ENCODE measurements around the gene ATP2C2. TPM values are rescaled to one million over a fixed set of nuclear protein-coding genes. Genes with fewer than 3 reads are reported as not detected.

ATP2C2 gene
- total and polyA plus RNA-seq, 9 of the 15 experiments (the other 6 are each of a cell fraction or from before 2014, with no cell fraction given), result 0.75 TPM; not detected in 8

DNA sequence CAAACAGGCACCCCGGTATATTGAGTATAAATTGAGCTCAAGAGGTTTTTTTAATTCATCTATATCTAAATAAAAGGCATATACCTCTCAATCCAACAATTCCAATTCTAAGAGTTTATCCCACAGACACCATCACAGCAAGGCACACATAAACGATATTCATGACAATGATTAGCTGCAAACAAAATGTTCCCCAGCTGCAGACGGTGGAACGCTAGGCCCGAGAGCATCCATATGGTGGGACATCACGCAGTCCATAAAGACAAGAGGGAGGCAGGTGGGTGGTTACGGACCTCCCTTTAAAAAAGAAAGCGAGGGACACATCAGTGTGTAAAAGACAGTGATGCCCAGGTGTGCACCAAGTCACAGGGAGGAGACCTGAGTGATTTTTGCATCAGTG, 108.1 kb downstream of the ATP2C2 start (continued):
- no peak for TF ChIP-seq CBX5 (IDR thresholded peaks at IDR 0.05; ENCODE audit: borderline replicate concordance, low read depth)
- TF ChIP-seq RBM39 (optimal IDR thresholded peaks at IDR 0.05; ENCODE audit: low read depth, low read length), result no peak
- TF ChIP-seq HSF4 (CRISPR knock-in tag; IDR thresholded peaks at IDR 0.05; ENCODE audit: borderline replicate concordance), result no peak
- TF ChIP-seq, protein P1, sequence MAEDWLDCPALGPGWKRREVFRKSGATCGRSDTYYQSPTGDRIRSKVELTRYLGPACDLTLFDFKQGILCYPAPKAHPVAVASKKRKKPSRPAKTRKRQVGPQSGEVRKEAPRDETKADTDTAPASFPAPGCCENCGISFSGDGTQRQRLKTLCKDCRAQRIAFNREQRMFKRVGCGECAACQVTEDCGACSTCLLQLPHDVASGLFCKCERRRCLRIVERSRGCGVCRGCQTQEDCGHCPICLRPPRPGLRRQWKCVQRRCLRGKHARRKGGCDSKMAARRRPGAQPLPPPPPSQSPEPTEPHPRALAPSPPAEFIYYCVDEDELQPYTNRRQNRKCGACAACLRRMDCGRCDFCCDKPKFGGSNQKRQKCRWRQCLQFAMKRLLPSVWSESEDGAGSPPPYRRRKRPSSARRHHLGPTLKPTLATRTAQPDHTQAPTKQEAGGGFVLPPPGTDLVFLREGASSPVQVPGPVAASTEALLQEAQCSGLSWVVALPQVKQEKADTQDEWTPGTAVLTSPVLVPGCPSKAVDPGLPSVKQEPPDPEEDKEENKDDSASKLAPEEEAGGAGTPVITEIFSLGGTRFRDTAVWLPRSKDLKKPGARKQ (CRISPR knock-in tag; IDR thresholded peaks at IDR 0.05), result no peak
- TF ChIP-seq ETV1 (tag; conservative IDR thresholded peaks at IDR 0.05; ENCODE audit: low read depth), result no peak

DNA sequence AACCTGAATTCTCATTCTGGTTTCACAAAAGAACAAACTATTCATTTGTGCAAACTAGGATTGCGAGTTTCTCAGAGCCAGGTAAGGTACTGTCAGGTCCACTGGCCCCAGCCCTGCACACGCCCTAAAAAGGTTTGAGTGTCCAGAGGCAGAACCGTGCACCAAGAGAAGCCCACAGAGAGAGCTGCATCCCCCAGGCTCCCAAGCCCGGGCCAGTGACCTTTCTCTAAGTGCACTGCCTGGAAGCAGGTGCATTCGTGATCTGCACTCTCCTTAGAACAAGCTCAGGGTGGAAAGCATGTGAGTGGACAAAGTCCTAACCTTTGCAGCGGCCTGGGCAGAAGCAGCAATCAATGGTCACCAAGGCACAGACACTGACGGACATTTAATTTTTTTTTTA, 109.3 kb downstream of the ATP2C2 start:
- peaks cover 0 to 9% of the 10 kb centered on the region in 2 experiments; a peak in 3 of 5 replicates for H3K27me3 ChIP-seq (ENCODE audit: control insufficient read depth in 2 of 2, insufficient read depth in 2 of 2, low read length in 2 of 2)
- no peaks in the 10 kb centered on the region for H3K79me2 ChIP-seq (ENCODE audit: control insufficient read depth, insufficient read depth, low read length)
- no peak overlapping the region for H3K4me2 ChIP-seq (ENCODE audit: insufficient read depth, low read length)
- FAIRE-seq (no peak), DNase-seq (ENCODE audit: extremely low read depth in 1 of 4, low spot score in 3 of 4) (no peak), ATAC-seq (no peak)
- 7% methylated on average over 7 of the region's 7 CpGs for WGBS (ENCODE audit: insufficient coverage, low coverage, missing lambda C conversion rate)
- no peaks in the 10 kb centered on the region for H3K36me3 ChIP-seq (ENCODE audit: control insufficient read depth, insufficient read depth, low read length)
- H3K27ac ChIP-seq (ENCODE audit: extremely low read depth, low read depth, low read length), result no peak overlapping the region
- BruUV-seq (replicated peaks), result no TSS peak
- H2AFZ ChIP-seq (ENCODE audit: low read depth, low read length), result no peak overlapping the region
- no peaks in the 10 kb centered on the region for H3K9me1 ChIP-seq (ENCODE audit: control insufficient read depth, insufficient read depth, low read length)
- H4K20me1 ChIP-seq (replicated peaks; ENCODE audit: control insufficient read depth, insufficient read depth, low read length), result no peaks in the 10 kb centered on the region; the same call in none of the 2 replicates
- ChIA-PET CTCF (ENCODE audit: low intra/inter-chr PET ratio) (interaction anchor here (0.6 kb wide), 2 partner anchors 94 to 307 kb away, joined by 3 to 5 read pairs; no protein-coding TSS in a partner anchor), POLR2A (interaction anchor here (1.0 to 1.2 kb wide), 2 partner anchors 9 to 35 kb away, joined by 3 read pairs; no protein-coding TSS in a partner anchor)
- no peak overlapping the region for H3K9ac ChIP-seq (ENCODE audit: insufficient read depth in 1 of 2, low read depth in 2 of 2, low read length in 2 of 2)
- intact Hi-C loops (cut with micrococcal nuclease) (loop anchor here (5.0 kb wide), 1 partner anchor 650 kb away; no protein-coding TSS in a partner anchor), in situ Hi-C loops (cut with MboI) (loop anchor here (5.0 kb wide), 1 partner anchor 195 kb away; no protein-coding TSS in a partner anchor)
- peaks cover 0 to 13% of the 10 kb centered on the region in 2 experiments; a peak in 2 of 5 replicates for H3K4me1 ChIP-seq (replicated peaks in 1 of 2; ENCODE audit: control insufficient read depth in 2 of 2, insufficient read depth in 2 of 2, low read length in 2 of 2)
- H3K9me3 ChIP-seq (replicated peaks; ENCODE audit: control insufficient read depth, insufficient read depth, low read depth, low read length), result no peaks in the 10 kb centered on the region
- H3K4me3 ChIP-seq, result no peak overlapping the region
- TF ChIP-seq MXI1 (IDR thresholded peaks at IDR 0.05; ENCODE audit: low read depth, low read length) (no peak), SMAD2 (IDR thresholded peaks at IDR 0.05; ENCODE audit: low read depth, low read length) (no peak), PTTG1 (tag; IDR thresholded peaks at IDR 0.05; ENCODE audit: low read depth) (no peak), SMAD1 (IDR thresholded peaks at IDR 0.05; ENCODE audit: low read depth, low read length, partially characterized antibody) (no peak), FIP1L1 (IDR thresholded peaks at IDR 0.05; ENCODE audit: low read depth, low read length, poor library complexity, severe bottlenecking) (no peak), ETV1 (tag; conservative IDR thresholded peaks at IDR 0.05; ENCODE audit: low read depth) (no peak), NFYB (IDR thresholded peaks at IDR 0.05; ENCODE audit: extremely low read depth, insufficient read length) (no peak)
- TF ChIP-seq, protein P2, sequence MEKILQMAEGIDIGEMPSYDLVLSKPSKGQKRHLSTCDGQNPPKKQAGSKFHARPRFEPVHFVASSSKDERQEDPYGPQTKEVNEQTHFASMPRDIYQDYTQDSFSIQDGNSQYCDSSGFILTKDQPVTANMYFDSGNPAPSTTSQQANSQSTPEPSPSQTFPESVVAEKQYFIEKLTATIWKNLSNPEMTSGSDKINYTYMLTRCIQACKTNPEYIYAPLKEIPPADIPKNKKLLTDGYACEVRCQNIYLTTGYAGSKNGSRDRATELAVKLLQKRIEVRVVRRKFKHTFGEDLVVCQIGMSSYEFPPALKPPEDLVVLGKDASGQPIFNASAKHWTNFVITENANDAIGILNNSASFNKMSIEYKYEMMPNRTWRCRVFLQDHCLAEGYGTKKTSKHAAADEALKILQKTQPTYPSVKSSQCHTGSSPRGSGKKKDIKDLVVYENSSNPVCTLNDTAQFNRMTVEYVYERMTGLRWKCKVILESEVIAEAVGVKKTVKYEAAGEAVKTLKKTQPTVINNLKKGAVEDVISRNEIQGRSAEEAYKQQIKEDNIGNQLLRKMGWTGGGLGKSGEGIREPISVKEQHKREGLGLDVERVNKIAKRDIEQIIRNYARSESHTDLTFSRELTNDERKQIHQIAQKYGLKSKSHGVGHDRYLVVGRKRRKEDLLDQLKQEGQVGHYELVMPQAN (IDR thresholded peaks at IDR 0.05; ENCODE audit: borderline replicate concordance), result no peak
- TF ChIP-seq, protein P3, sequence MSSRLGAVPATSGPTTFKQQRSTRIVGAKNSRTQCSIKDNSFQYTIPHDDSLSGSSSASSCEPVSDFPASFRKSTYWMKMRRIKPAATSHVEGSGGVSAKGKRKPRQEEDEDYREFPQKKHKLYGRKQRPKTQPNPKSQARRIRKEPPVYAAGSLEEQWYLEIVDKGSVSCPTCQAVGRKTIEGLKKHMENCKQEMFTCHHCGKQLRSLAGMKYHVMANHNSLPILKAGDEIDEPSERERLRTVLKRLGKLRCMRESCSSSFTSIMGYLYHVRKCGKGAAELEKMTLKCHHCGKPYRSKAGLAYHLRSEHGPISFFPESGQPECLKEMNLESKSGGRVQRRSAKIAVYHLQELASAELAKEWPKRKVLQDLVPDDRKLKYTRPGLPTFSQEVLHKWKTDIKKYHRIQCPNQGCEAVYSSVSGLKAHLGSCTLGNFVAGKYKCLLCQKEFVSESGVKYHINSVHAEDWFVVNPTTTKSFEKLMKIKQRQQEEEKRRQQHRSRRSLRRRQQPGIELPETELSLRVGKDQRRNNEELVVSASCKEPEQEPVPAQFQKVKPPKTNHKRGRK (tag; IDR thresholded peaks at IDR 0.05), result no peak

All from K562 (cell line).